Measurements from ENCODE around the gene STX2.

GRCh38 chr12:130745921-130746320, 93.1 kb downstream of the STX2 start:
- TF ChIP-seq CTCF (IDR thresholded peaks at IDR 0.05; ENCODE audit: low read length), result no peak
- no peak for TF ChIP-seq EZH2 (optimal IDR thresholded peaks at IDR 0.05; ENCODE audit: low read depth, low read length)
